Caki2 (cell line): ENCODE measurements around the gene MGAT5. TPM values are rescaled to one million over a fixed set of nuclear protein-coding genes. Genes with fewer than 3 reads are reported as not detected.

Source experiments
- DNase-seq: peaks from one replicate; pipeline ENCODE4 v3.0.0-alpha.2; 2015; ENCODE audit warnings: low read depth
- in situ Hi-C: cut with HindIII; loops from 2 replicates; pipeline ENCODE4 v1.10.0; 2016; ENCODE audit warnings: low sequenced_read_pairs, low pct_unique_long_range_greater_than_20kb, mixed read lengths
- total RNA-seq: library from RNA; depleted of rRNA; stranded (reverse); fragments of >200 nt; shearing (Covaris generic); gene quantifications from 2 replicates; pipeline ENCODE4 v1.2.3, GENCODE V29; 2014; ENCODE audit warnings: low replicate concordance; rRNA removed

The MGAT5 gene
- total RNA-seq, result 28.5 and 32.7 TPM in 2 replicates

GRCh38 chr2:134253804-134254203, at the start of gene MGAT5:
Gene MGAT5 (plus strand): TSS chr2:134254072. CDS start chr2:134254404, 332 bp downstream.
- DNase-seq, result no peak
- in situ Hi-C loops, result no loop called here

- no peak for DNase-seq
- in situ Hi-C loops, result no loop called here
Observed at GRCh38 chr2:134205087-134205486, 48.8 kb upstream of the MGAT5 start.

GRCh38 chr2:134206031-134206430, 47.8 kb upstream of the MGAT5 start:
- DNase-seq, result no peak
- in situ Hi-C loops, result no loop called here

GRCh38 chr2:134206573-134206972, 47.3 kb upstream of the MGAT5 start:
- DNase-seq, result peak; percentile 37
- in situ Hi-C loops, result no loop called here

- DNase-seq, result no peak
- in situ Hi-C loops, result no loop called here
Observed at GRCh38 chr2:134207589-134208209, 46.2 kb upstream of the MGAT5 start.

GRCh38 chr2:134208825-134209224, 45.0 kb upstream of the MGAT5 start:
- in situ Hi-C loops, result no loop called here
- no peak for DNase-seq

GRCh38 chr2:134212746-134213145, 41.1 kb upstream of the MGAT5 start:
- DNase-seq, result no peak
- in situ Hi-C loops, result no loop called here

- in situ Hi-C loops, result no loop called here
- DNase-seq, result no peak
Observed at GRCh38 chr2:134216152-134216829, 37.6 kb upstream of the MGAT5 start.

GRCh38 chr2:134217351-134217750, 36.5 kb upstream of the MGAT5 start:
- no peak for DNase-seq
- in situ Hi-C loops, result no loop called here

GRCh38 chr2:134217924-134218323, 35.9 kb upstream of the MGAT5 start:
- in situ Hi-C loops, result no loop called here
- no peak for DNase-seq

GRCh38 chr2:134218414-134218813, 35.5 kb upstream of the MGAT5 start:
- in situ Hi-C loops, result no loop called here

GRCh38 chr2:134218930-134219658, 34.8 kb upstream of the MGAT5 start:
- peak; percentile 38 for DNase-seq
- in situ Hi-C loops, result no loop called here

More at GRCh38 chr2:134218414-134218813, 35.5 kb upstream of the MGAT5 start:
- DNase-seq, result no peak

- in situ Hi-C loops, result no loop called here
- DNase-seq, result no peak
Observed at GRCh38 chr2:134220344-134220974, 33.4 kb upstream of the MGAT5 start.

- DNase-seq, result no peak
- in situ Hi-C loops, result no loop called here
Observed at GRCh38 chr2:134224005-134224404, 29.9 kb upstream of the MGAT5 start.

- in situ Hi-C loops, result no loop called here
- no peak for DNase-seq
Observed at GRCh38 chr2:134225173-134225572, 28.7 kb upstream of the MGAT5 start.

- DNase-seq, result no peak
- in situ Hi-C loops, result no loop called here
Observed at GRCh38 chr2:134225841-134226240, 28.0 kb upstream of the MGAT5 start.

- in situ Hi-C loops, result no loop called here
- no peak for DNase-seq
Observed at GRCh38 chr2:134226601-134227000, 27.3 kb upstream of the MGAT5 start.

- in situ Hi-C loops, result no loop called here
- DNase-seq, result no peak
Observed at GRCh38 chr2:134227666-134228065, 26.2 kb upstream of the MGAT5 start.

- no peak for DNase-seq
Observed at GRCh38 chr2:134228493-134228903, 25.4 kb upstream of the MGAT5 start.

More at GRCh38 chr2:134228493-134228903, 25.4 kb upstream of the MGAT5 start:
- in situ Hi-C loops, result no loop called here
